Measurements from ENCODE around the gene ELAVL4. TPM values are rescaled to one million over a fixed set of nuclear protein-coding genes. Genes with fewer than 3 reads are reported as not detected.

Gene ELAVL4
- total RNA-seq, 3 donors from 2014 or later = 0.52 to 8.3 (median 0.82) TPM

DNA sequence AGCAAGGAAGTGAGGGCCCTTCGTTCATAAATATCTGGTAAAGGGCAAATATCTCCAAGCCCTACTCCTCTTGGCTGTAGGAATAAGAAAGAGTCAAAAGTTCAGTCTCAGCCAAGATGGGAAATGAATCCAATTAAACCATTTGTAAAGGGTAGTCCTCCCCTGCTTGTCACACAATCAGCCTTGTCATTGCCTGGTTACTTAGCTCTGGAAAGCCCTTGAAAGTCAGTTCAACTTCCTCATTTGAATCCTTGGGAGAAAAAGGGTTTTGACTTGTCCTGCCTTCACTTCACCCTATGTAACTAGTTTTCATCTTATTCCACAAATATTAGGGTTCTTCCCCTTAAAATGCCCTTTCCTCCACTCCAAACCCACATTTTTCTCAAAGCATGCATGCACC is 100.0 kb downstream of the ELAVL4 start:
- H3K4me3 ChIP-seq = no peak overlapping the region
- DNase-seq (no peak), ATAC-seq (no peak)
- TF ChIP-seq, protein P1, sequence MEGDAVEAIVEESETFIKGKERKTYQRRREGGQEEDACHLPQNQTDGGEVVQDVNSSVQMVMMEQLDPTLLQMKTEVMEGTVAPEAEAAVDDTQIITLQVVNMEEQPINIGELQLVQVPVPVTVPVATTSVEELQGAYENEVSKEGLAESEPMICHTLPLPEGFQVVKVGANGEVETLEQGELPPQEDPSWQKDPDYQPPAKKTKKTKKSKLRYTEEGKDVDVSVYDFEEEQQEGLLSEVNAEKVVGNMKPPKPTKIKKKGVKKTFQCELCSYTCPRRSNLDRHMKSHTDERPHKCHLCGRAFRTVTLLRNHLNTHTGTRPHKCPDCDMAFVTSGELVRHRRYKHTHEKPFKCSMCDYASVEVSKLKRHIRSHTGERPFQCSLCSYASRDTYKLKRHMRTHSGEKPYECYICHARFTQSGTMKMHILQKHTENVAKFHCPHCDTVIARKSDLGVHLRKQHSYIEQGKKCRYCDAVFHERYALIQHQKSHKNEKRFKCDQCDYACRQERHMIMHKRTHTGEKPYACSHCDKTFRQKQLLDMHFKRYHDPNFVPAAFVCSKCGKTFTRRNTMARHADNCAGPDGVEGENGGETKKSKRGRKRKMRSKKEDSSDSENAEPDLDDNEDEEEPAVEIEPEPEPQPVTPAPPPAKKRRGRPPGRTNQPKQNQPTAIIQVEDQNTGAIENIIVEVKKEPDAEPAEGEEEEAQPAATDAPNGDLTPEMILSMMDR (IDR thresholded peaks at IDR 0.05) = no peak
- no peaks in the 10 kb centered on the region for H3K9me3 ChIP-seq
- no peaks in the 10 kb centered on the region for H3K36me3 ChIP-seq (ENCODE audit: low read depth)
- intact Hi-C loops (cut with DNase I, micrococcal nuclease) = no loop called here
- H3K4me1 ChIP-seq (ENCODE audit: low read depth) = no peaks in the 10 kb centered on the region

DNA sequence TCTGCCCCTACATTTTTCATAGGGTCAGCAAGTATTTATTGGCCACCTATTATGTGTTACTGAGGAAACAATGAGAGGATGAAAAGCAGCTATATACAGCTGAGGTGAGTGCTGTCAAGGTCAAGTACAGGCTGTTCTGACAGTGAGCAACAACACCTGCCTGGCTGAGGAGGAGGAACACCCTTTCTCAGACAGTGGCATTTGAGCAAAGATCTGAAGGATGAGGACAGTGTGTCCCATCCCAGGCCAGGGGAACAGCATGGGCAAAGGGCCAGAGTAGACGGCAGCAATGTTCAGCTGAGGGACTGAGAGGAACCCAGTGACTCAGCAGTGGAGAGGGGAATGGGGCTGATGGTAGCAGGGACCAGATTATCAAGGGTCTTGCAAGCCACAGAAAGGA is 101.0 kb downstream of the ELAVL4 start:
- ATAC-seq = no peak

DNA sequence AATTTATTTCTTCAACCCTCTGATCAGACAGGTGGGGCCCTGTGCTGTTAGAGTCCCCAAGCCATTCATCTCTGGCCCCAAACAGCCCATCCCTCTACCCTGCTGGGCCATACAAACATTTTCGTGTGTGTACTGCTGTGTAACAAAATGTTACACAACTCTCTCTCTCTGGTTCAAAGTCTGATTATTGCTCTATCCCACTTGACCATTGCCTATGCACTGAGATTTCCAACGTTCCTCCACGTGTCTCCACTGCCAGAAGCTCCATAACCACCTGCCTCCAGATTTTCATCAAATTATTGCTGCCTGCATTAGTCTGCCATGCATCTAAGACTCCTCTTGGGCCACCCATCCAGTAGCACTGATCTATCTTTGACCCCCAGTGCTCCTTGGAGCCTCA is 104.8 kb downstream of the ELAVL4 start:
- Histone ChIP-seq H3K4me3 (no peak overlapping the region), H3K4me1 (ENCODE audit: low read depth) (no peaks in the 10 kb centered on the region), H3K36me3 (ENCODE audit: low read depth) (no peaks in the 10 kb centered on the region), H3K9me3 (no peaks in the 10 kb centered on the region)
- DNase-seq (no peak), ATAC-seq (no peak)
- TF ChIP-seq, protein P1 (IDR thresholded peaks at IDR 0.05) = no peak
- intact Hi-C loops (cut with DNase I, micrococcal nuclease) = no loop called here

More for the DNA sequence above, 101.0 kb downstream of the ELAVL4 start:
- TF ChIP-seq, protein P1 (IDR thresholded peaks at IDR 0.05) = no peak
- Histone ChIP-seq H3K36me3 (ENCODE audit: low read depth) (no peaks in the 10 kb centered on the region), H3K9me3 (no peaks in the 10 kb centered on the region), H3K4me3 (no peak overlapping the region), H3K4me1 (ENCODE audit: low read depth) (no peaks in the 10 kb centered on the region)
- no peak for DNase-seq
- intact Hi-C loops (cut with DNase I, micrococcal nuclease) = no loop called here

DNA sequence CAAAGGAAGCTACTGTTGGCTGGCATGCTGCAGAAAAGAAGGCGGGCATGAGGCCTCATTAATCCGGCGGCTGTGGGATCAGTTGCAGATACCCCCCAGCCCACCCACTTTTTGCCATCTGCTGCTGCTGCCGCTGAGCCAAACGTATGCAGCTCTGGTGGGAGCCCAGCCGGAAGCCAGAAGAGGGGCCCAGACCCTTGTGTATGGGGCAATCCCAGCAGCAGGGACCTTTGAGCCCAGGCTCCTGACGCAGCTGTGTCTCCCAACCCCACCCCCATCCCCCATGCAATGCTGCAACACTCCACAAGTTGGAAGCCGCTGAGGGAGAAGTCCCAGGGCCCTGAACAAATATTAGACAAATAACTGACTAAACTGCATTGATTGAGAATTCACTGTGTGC is 106.0 kb downstream of the ELAVL4 start:
- H3K36me3 ChIP-seq (ENCODE audit: low read depth) = no peaks in the 10 kb centered on the region
- ATAC-seq (no peak), DNase-seq (no peak)
- H3K9me3 ChIP-seq = no peaks in the 10 kb centered on the region
- no peak overlapping the region for H3K4me3 ChIP-seq
- TF ChIP-seq, protein P1 (IDR thresholded peaks at IDR 0.05) = no peak
- intact Hi-C loops (cut with DNase I, micrococcal nuclease) = no loop called here
- no peaks in the 10 kb centered on the region for H3K4me1 ChIP-seq (ENCODE audit: low read depth)

DNA sequence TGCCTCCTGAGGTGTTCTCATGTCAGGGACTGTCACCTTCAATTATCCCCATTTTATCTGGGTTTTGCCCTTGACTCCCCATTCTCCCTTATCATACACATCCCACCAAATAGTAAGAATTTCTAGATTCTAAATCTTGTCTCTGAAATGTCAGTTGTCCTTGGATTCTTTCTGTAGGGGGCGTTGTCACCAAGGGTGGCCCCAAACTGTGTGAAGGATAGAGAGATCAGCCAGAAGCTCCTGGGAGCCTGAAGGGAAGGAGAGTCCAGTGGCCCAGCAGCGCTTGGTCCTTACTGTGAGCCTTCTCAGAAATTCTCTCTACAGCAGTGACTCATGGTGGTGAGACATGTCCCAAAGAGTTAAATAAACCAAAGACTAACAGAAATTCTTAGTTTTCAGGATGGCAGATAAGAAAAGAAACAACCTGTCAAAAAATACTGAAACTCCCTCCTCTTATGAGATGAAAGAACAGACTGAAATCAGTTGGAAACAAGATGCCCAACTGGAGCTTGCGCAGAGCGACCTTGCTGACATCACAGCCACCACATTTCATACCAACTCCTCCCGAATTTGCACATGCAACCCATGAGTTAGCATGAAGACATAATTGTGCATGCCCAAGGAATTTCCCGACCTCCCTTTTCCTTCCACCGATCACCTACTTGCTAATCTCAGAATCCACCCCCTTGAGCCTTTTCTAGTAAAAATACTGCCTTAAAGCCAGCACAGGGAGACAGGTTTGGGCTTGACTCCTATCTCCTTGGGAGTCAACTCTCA is 109.8 kb downstream of the ELAVL4 start:
- intact Hi-C loops (cut with DNase I, micrococcal nuclease) = no loop called here
- TF ChIP-seq, protein P1 (IDR thresholded peaks at IDR 0.05) = no peak
- DNase-seq = no peak
- Histone ChIP-seq H3K9me3 (no peaks in the 10 kb centered on the region), H3K4me1 (ENCODE audit: low read depth) (no peaks in the 10 kb centered on the region), H3K36me3 (ENCODE audit: low read depth) (no peaks in the 10 kb centered on the region), H3K4me3 (no peak overlapping the region)
- ATAC-seq = no peak

Data from mucosa of descending colon (tissue), 3 donors.